CD4-positive, alpha-beta T cell (primary cell): ENCODE measurements around the gene NPAS3. TPM values are rescaled to one million over a fixed set of nuclear protein-coding genes. Genes with fewer than 3 reads are reported as not detected.

Experiments
- ATAC-seq: fragments of 200-7000 bp; cut with Tn5 transposase; one replicate; pipeline ENCODE4 v1.10.0; 2022; ENCODE audit warnings: mild to moderate bottlenecking; ENCODE audit not compliant: poor library complexity
- CTCF ChIA-PET: fragments of 350-600 bp; sonication (Branson Sonifier 250); formaldehyde crosslinking; loops from one replicate; lab custom pipeline; 2021; ENCODE audit warnings: antibody characterized with exemption, inconsistent platforms; lab: Charles Lee
- POLR2A ChIA-PET: fragments of 350-600 bp; sonication (Branson Sonifier 250); formaldehyde crosslinking; loops from one replicate; lab custom pipeline; 2021; ENCODE audit warnings: antibody characterized with exemption, inconsistent platforms; lab: Charles Lee
- DNase-seq, 14 experiments: peaks; one replicate each; pipeline ENCODE4 v3.0.0-alpha.2; 2013 to 2020; ENCODE audit warnings: mixed read lengths in 2 of 14
- H3K27ac ChIP-seq, 2 donors: one replicate each; pipeline versions ENCODE4 v1.5.1 to v1.7.0; 2013; ENCODE audit warnings: low read length in 2 of 2, low read depth in 1 of 2, mild to moderate bottlenecking in 1 of 2
- H3K27me3 ChIP-seq, 2 experiments: 1 replicate in 1 of 2; 2 replicates in 1 of 2; pipeline versions ENCODE4 v1.6.1 to v1.7.0; 2013; ENCODE audit warnings: low read length in 2 of 2, control low read depth in 1 of 2, mild to moderate bottlenecking in 1 of 2, moderate library complexity in 1 of 2; ENCODE audit not compliant: insufficient read depth in 2 of 2, control insufficient read depth in 1 of 2
- H3K36me3 ChIP-seq: one replicate; pipeline ENCODE4 v1.6.1; 2013; ENCODE audit warnings: low read length, control low read depth; ENCODE audit not compliant: insufficient read depth
- H3K4me1 ChIP-seq: one replicate; pipeline ENCODE4 v1.6.1; 2013; ENCODE audit warnings: low read length, control low read depth; ENCODE audit not compliant: insufficient read depth
- H3K4me3 ChIP-seq: one replicate; pipeline ENCODE4 v1.5.1; 2013; ENCODE audit warnings: mild to moderate bottlenecking, low read length, moderate library complexity
- H3K9me3 ChIP-seq, 2 experiments: 1 replicate in 1 of 2; 2 replicates in 1 of 2; pipeline versions ENCODE4 v1.6.1 to v1.7.0; 2013; ENCODE audit warnings: low read length in 2 of 2, mild to moderate bottlenecking in 2 of 2, control low read depth in 1 of 2, moderate library complexity in 1 of 2; ENCODE audit not compliant: control insufficient read depth in 1 of 2, insufficient read depth in 1 of 2
- H3K27ac Mint-ChIP-seq: one replicate; pipeline ENCODE4 v1.8.0; 2020; ENCODE audit warnings: mixed read lengths
- H3K27me3 Mint-ChIP-seq: one replicate; pipeline ENCODE4 v1.8.0; 2021; ENCODE audit warnings: mixed read lengths
- H3K36me3 Mint-ChIP-seq: one replicate; pipeline ENCODE4 v1.8.0; 2021; ENCODE audit warnings: low read depth, mixed read lengths
- H3K4me1 Mint-ChIP-seq: one replicate; pipeline ENCODE4 v1.8.0; 2021; ENCODE audit warnings: low read depth, mixed read lengths
- H3K4me3 Mint-ChIP-seq: one replicate; pipeline ENCODE4 v1.8.0; 2020; ENCODE audit warnings: mild to moderate bottlenecking, mixed read lengths
- H3K9me3 Mint-ChIP-seq: one replicate; pipeline ENCODE4 v1.8.0; 2020; ENCODE audit warnings: mixed read lengths
- intact Hi-C, 2 experiments: fragments of 100-400 bp; cut with DNase I in 1 of 2; cut with micrococcal nuclease in 1 of 2; formaldehyde crosslinking; loops; one replicate each; pipeline versions ENCODE4 v1.15.1 to v1.9.0; 2023 to 2025; cut with DNase I, micrococcal nuclease
- total RNA-seq, 174 experiments: library from RNA in 2 of 174; stranded (reverse) in 2 of 174; gene quantifications; one replicate each; pipeline ENCODE4 v1.2.3 and lab custom pipeline; 2021 to 2026
- TF ChIP-seq, protein P1 (sequence below): fragments of 200-600 bp; IDR thresholded peaks from one replicate; pipeline ENCODE4 v1.8.0; 2022; ENCODE audit warnings: antibody characterized with exemption, mild to moderate bottlenecking

Gene NPAS3
- total RNA-seq, 2 experiments from 2014 or later = not detected

DNA sequence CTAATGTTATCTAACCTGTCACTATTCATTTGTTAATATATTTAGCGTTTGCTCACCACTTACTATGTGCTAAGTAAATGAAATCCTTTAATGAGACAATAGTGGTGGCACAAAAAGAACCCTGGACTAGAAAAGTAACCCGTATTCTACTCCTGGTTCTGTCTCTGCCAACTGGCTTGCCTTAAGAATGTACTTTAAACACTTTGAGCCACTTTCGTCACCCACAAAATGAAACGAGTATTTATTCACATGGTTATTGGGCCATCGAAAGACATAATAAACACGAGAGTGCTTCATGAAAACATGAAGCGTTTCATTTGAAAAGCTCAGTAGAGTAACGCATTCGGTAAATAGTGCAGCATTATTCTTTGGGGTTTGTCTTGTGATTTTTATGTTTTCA lies 757.5 kb downstream of the NPAS3 start:
- Histone ChIP-seq H3K4me3 (no peak overlapping the region), H3K27ac (no peak overlapping the region), H3K36me3 (no peaks in the 10 kb centered on the region), H3K27me3 (no peaks in the 10 kb centered on the region), H3K9me3 (no peaks in the 10 kb centered on the region), H3K4me1 (no peaks in the 10 kb centered on the region)
- Mint-ChIP-seq H3K9me3 (peaks cover 3% of the 10 kb centered on the region), H3K4me1 (no peaks in the 10 kb centered on the region), H3K27ac (no peak overlapping the region), H3K36me3 (no peaks in the 10 kb centered on the region), H3K27me3 (peaks cover 4% of the 10 kb centered on the region), H3K4me3 (no peak overlapping the region)
- TF ChIP-seq, protein P1, sequence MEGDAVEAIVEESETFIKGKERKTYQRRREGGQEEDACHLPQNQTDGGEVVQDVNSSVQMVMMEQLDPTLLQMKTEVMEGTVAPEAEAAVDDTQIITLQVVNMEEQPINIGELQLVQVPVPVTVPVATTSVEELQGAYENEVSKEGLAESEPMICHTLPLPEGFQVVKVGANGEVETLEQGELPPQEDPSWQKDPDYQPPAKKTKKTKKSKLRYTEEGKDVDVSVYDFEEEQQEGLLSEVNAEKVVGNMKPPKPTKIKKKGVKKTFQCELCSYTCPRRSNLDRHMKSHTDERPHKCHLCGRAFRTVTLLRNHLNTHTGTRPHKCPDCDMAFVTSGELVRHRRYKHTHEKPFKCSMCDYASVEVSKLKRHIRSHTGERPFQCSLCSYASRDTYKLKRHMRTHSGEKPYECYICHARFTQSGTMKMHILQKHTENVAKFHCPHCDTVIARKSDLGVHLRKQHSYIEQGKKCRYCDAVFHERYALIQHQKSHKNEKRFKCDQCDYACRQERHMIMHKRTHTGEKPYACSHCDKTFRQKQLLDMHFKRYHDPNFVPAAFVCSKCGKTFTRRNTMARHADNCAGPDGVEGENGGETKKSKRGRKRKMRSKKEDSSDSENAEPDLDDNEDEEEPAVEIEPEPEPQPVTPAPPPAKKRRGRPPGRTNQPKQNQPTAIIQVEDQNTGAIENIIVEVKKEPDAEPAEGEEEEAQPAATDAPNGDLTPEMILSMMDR = no peak
- no peak for ATAC-seq
- ChIA-PET CTCF (no interaction called here), POLR2A (no interaction called here)
- DNase-seq = no peak
- intact Hi-C loops = no loop called here

DNA sequence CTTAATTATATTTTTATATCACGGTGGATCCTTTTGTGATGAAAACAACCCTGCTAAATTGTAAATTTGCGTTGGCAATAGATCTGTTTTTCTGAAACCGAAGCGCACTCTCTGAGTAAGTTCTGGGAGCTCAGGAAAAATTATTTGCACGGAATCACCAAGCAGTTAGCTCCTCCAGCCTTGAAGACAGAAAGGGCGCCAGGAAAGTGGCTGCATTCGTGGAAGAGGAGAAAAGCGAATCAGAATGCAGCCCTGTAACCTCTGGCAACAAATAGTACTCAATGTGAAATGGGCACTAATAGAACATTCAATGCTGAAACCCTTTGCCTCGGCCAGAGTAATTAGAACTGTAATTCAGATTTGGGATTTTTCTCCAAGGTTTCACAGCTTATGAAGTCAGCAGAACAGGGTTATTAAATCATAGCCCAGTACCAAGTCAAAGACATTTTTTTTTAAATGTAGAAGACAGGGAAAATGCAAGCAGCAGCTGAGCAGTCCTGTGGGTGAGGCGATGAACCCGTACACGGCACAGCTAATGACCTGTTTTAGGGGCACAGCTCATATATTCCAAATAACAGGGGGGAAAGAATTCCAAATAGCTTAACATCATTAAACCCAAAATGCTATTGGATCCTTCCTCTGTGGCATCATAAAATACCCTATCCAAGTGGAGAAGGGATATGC lies 760.8 kb downstream of the NPAS3 start:
- H3K27ac ChIP-seq = no peak overlapping the region
- DNase-seq (no peak), ATAC-seq (no peak)
- no peaks in the 10 kb centered on the region for H3K9me3 ChIP-seq
- ChIA-PET CTCF (no interaction called here), POLR2A (no interaction called here)
- Mint-ChIP-seq H3K4me3 (no peak overlapping the region), H3K9me3 (peaks cover 2% of the 10 kb centered on the region), H3K27me3 (peaks cover 9% of the 10 kb centered on the region), H3K4me1 (no peaks in the 10 kb centered on the region), H3K27ac (no peak overlapping the region), H3K36me3 (no peaks in the 10 kb centered on the region)
- TF ChIP-seq, protein P1 = no peak
- no peaks in the 10 kb centered on the region for H3K36me3 ChIP-seq
- no peaks in the 10 kb centered on the region for H3K4me1 ChIP-seq
- intact Hi-C loops = no loop called here
- H3K27me3 ChIP-seq = no peaks in the 10 kb centered on the region
- H3K4me3 ChIP-seq = no peak overlapping the region

- H3K36me3 ChIP-seq = no peaks in the 10 kb centered on the region
- Mint-ChIP-seq H3K27ac (no peak overlapping the region), H3K36me3 (no peaks in the 10 kb centered on the region), H3K27me3 (peaks cover 9% of the 10 kb centered on the region), H3K9me3 (no peaks in the 10 kb centered on the region), H3K4me3 (no peak overlapping the region), H3K4me1 (no peaks in the 10 kb centered on the region)
- H3K4me1 ChIP-seq = no peaks in the 10 kb centered on the region
- H3K4me3 ChIP-seq = no peak overlapping the region
- ATAC-seq (no peak), DNase-seq (no peak)
- TF ChIP-seq, protein P1 = no peak
- ChIA-PET CTCF (no interaction called here), POLR2A (no interaction called here)
- H3K9me3 ChIP-seq = no peaks in the 10 kb centered on the region
- H3K27ac ChIP-seq = no peak overlapping the region
- intact Hi-C loops = no loop called here
- H3K27me3 ChIP-seq = no peaks in the 10 kb centered on the region
These were observed 761.4 kb downstream of the NPAS3 start for GRCh38 chr14:33700052-33700451.
